IPS-15b (cell line): Measurements from ENCODE around the gene CYTH3.
"Not testable (repeated sequence)": the region's sequence is repeated elsewhere in the genome, so short reads cannot be mapped to it uniquely, and the experiment has no call there.

Experiments used
- H3K27me3 ChIP-seq: one replicate; pipeline ENCODE4 v1.6.1; 2013; ENCODE audit warnings: low read length; ENCODE audit not compliant: control insufficient read depth, insufficient read depth
- H3K36me3 ChIP-seq: one replicate; pipeline ENCODE4 v1.6.1; 2013; ENCODE audit warnings: low read length; ENCODE audit not compliant: control insufficient read depth, insufficient read depth
- H3K4me1 ChIP-seq: one replicate; pipeline ENCODE4 v1.6.1; 2013; ENCODE audit warnings: mild to moderate bottlenecking, low read length; ENCODE audit not compliant: control insufficient read depth, insufficient read depth
- H3K4me3 ChIP-seq: one replicate; pipeline ENCODE4 v1.5.1; 2013; ENCODE audit warnings: low read depth, low read length
- H3K9ac ChIP-seq: one replicate; pipeline ENCODE4 v1.6.1; 2013; ENCODE audit warnings: low read depth, mild to moderate bottlenecking, low read length
- H3K9me3 ChIP-seq: one replicate; pipeline ENCODE4 v1.6.1; 2013; ENCODE audit warnings: mild to moderate bottlenecking, low read length; ENCODE audit not compliant: control insufficient read depth, insufficient read depth

CYTH3 gene

DNA sequence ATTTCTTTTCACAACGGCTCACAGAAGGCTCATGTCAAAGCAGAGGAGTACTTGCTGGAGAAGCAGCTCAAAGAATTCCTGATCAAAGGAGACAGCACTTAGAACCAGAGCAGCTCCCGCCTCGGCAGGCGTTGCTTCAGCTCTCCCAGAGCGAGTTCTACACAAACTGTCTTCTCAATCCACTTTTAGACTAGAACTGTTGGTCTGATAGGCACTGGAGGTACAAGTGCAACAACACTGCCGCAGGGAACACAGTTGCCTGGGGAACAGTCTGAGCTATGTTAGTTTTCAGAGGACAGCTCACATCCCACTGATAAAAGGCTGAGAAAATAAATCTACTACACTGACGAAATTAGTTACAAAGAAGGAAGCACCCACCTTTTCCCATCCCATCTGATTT, 35.4 kb downstream of the CYTH3 start:
- no peaks in the 10 kb centered on the region for H3K4me1 ChIP-seq
- no peaks in the 10 kb centered on the region for H3K36me3 ChIP-seq
- H3K27me3 ChIP-seq, result no peaks in the 10 kb centered on the region
- H3K4me3 ChIP-seq, result no peak overlapping the region
- H3K9ac ChIP-seq, result no peak overlapping the region
- H3K9me3 ChIP-seq, result no peaks in the 10 kb centered on the region

DNA sequence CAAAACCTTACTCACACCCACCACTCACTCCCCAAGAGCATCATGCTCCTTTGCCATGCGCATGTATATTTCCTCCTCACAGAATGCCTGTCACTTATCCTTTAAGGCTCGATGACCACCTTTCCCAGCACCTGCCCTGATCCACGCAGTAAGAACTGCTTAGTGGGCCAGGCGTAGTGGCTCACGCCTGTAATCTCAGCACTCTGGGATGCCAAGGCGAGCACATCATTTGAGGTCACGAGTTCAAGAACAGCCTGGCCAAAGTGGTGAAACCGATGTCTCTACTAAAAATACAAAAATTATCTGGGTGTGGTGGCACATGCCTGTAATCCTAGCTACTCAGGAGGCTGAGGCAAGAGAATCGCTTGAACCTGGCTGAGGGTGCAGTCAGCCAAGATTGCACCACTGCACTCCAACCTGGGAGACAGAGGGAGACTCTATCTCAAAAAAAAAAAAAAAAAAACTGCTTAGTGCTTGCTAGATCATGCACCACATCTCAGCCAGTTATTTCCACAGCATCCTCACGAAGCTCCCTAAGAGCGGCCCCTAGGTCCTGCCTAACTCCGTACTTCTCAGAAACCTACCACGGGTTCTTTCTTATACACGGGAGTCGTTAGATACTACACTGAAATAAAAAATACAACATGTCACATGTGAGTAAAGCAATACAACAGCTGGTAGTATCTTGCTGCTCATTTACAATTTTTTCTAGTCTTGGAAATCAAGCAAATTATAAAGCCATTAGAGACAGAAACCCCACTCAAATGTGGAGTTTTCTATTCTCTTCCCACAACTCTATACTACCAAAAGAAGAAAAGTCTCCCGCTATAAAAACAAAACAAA, 37.2 kb downstream of the CYTH3 start:
- Histone ChIP-seq H3K9me3 (no peaks in the 10 kb centered on the region), H3K4me3 (no peak overlapping the region), H3K36me3 (no peaks in the 10 kb centered on the region), H3K4me1 (no peaks in the 10 kb centered on the region), H3K27me3 (no peaks in the 10 kb centered on the region), H3K9ac (no peak overlapping the region)

DNA sequence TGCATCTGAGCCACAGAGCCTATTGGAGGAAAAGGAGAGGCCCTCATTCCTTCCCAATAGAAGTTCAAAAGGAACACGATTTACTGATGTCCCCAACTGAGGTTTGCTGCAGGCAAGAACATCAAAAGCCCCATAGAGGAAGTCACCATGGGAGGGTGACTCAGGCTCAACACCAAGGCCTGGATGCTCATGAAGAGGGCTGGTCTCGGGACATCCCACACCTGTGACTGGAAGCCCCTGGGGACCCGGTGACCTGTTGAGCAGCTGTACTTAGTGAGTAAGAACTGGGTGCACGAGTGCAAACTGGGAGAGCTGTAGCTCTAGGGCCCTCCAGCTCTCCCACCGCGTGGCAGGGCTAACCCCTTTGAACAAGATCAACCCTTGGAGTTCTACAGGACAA, 38.0 kb downstream of the CYTH3 start:
- Histone ChIP-seq H3K4me1 (no peaks in the 10 kb centered on the region), H3K4me3 (no peak overlapping the region), H3K36me3 (no peaks in the 10 kb centered on the region)

DNA sequence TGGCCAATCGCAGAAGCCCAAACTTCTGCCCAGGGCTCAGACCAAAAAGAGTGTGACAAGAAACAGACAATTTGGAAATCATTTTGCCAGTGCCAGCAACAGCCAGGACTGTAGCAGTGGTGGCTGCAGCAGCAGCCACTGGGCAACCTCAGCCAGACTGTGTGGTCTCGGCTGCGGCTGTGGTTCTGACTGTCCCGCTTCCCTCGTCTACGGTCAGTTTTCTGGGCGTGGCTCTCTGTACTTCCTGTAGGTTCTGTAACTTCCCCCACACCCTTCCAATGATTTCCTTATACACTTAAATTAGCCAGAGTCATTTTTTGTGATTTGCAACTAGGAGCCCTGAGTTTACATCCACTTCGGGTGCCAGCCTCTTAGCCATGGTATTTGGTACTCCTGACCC, 39.9 kb downstream of the CYTH3 start:
- Histone ChIP-seq H3K27me3 (no peaks in the 10 kb centered on the region), H3K4me1 (peaks cover 8% of the 10 kb centered on the region), H3K4me3 (no peak overlapping the region), H3K9me3 (no peaks in the 10 kb centered on the region), H3K36me3 (no peaks in the 10 kb centered on the region), H3K9ac (no peak overlapping the region)

More for the DNA sequence above, 38.0 kb downstream of the CYTH3 start:
- Histone ChIP-seq H3K9ac (no peak overlapping the region), H3K9me3 (no peaks in the 10 kb centered on the region), H3K27me3 (no peaks in the 10 kb centered on the region)

DNA sequence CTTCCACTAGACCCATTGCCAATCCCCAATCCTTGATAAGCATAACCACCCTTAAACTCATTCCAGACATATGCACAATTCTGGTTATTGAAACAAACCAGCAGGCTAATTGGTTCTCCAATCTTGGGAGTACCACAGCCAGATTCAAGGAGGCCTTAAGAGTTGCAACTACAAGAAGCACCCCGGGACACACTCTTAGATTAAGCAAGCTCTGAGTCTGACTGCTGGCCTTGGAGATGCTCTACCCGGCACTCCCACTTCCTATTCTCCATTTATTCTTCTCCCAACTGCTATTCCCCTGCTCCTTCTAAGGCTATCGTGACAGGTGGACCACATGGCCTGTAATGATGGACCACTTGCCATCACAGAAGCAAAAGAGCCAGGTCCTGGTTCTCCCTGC, 40.3 kb downstream of the CYTH3 start:
- Histone ChIP-seq H3K36me3 (no peaks in the 10 kb centered on the region), H3K9ac (no peak overlapping the region), H3K27me3 (no peaks in the 10 kb centered on the region), H3K9me3 (no peaks in the 10 kb centered on the region), H3K4me3 (no peak overlapping the region), H3K4me1 (peaks cover 8% of the 10 kb centered on the region)

DNA sequence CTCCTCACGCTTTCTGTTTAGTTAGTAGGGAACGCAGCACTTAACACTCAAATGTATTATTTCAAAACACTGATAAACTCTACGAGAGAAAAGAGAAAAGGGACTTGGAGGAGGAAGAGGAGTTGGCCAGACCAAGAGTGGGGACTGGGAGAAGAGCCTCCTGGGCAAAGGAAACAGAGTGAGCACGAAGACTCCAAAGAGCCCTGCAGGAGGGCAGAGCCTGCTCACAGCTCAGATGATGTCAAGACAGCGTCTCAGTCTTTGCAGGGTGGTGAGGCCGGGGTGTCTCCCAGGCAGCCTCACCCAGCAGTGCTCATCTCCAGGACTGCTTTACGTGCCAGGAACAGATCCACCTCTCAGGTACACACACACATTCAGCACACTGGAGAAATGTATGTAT, 41.2 kb downstream of the CYTH3 start:
- Histone ChIP-seq H3K9me3 (no peaks in the 10 kb centered on the region), H3K27me3 (no peaks in the 10 kb centered on the region), H3K4me1 (peaks cover 8% of the 10 kb centered on the region), H3K9ac (no peak overlapping the region), H3K36me3 (no peaks in the 10 kb centered on the region), H3K4me3 (no peak overlapping the region)

DNA sequence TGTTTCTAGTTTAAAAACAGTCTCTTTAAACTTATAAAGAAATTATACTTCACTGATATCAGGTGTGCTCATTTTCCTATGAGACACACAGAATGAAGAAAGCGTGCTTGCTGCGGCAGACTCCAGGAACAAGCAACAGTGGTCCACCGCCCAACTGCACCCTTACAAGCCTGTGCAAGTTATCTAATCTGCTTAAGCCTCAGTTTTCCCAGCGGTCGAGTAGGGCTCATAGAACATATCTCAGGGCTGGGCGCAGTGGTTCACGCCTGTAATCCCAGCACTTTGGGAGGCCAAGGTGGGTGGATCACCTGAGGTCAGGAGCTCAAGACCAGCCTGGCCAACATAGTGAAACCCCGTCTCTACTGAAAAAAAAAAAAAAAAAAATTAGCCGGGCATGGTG, 43.1 kb downstream of the CYTH3 start:
- H3K9ac ChIP-seq, H3K4me1 ChIP-seq, H3K36me3 ChIP-seq, H3K4me3 ChIP-seq, H3K9me3 ChIP-seq, H3K27me3 ChIP-seq: not testable (repeated sequence)

DNA sequence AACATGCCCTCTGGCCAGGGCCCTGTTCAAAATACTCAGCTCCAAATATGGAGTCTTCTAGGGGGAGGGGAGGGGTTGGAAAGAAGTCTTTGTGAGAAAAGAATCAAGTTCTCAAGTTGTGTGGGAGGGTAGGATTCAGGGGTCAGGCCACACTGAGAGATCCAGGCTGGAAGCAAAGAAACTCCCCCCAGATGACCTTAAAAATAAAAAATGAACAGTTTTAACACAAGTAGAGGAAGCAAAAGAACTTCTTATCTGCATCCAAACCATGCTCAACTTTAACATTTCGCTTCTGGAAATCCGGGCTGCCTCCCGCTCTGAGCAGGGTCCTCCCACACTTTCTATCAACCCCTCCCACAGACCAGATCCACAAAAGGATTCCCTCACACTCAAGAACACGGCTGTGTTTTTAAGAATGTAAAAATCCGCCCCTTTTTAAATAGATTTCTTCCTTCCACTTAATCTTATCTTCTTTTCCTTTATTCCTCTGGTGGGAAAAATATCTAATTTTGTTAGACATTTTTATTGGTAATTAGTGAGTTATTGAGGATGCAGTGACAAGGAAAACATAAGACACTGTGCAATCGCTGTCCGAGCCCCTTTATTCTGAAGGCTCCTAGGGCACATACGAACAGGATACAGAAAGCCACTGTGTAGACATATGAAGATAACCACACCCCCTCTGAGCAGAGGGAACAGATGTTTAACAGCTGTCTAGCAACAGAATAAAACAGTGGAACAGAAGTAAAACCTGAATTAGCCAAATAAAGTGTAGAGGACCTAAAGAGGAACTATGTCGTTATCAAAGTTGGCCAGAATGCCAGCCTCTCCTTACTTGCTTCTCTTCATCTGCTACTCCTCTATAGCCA, 43.8 kb downstream of the CYTH3 start:
- Histone ChIP-seq H3K9me3 (no peaks in the 10 kb centered on the region), H3K36me3 (no peaks in the 10 kb centered on the region), H3K4me1 (peaks cover 8% of the 10 kb centered on the region), H3K27me3 (no peaks in the 10 kb centered on the region), H3K4me3 (no peak overlapping the region), H3K9ac (no peak overlapping the region)

DNA sequence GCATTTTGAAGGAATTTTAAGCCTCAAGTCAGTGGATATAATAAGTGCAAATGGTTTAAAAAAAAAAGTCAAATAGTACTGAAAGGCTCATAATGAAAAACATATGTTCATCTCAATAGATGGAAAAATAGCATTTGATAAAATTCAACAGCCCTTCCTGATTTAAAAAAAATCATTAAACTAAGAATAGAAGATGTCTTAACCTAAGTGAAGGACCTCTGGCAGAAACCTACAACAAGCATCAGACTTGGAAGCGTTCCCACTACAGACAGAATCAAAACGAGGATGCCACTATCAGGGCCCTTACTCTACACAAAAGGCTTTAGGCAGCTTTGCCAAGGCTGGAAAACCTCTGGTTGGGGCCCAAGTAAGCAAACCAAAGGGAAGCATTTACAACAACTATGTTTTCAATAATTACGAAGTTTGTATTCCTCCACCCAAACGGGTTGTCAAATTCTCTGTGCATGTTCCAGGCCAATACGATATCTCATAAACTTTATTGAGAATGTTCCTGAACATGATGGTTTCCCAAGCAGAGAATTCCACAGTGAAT, 45.1 kb downstream of the CYTH3 start:
- no peak overlapping the region for H3K4me3 ChIP-seq
- H3K4me1 ChIP-seq, result peaks cover 8% of the 10 kb centered on the region
- no peaks in the 10 kb centered on the region for H3K9me3 ChIP-seq
- H3K9ac ChIP-seq, result no peak overlapping the region
- no peaks in the 10 kb centered on the region for H3K36me3 ChIP-seq
- no peaks in the 10 kb centered on the region for H3K27me3 ChIP-seq

DNA sequence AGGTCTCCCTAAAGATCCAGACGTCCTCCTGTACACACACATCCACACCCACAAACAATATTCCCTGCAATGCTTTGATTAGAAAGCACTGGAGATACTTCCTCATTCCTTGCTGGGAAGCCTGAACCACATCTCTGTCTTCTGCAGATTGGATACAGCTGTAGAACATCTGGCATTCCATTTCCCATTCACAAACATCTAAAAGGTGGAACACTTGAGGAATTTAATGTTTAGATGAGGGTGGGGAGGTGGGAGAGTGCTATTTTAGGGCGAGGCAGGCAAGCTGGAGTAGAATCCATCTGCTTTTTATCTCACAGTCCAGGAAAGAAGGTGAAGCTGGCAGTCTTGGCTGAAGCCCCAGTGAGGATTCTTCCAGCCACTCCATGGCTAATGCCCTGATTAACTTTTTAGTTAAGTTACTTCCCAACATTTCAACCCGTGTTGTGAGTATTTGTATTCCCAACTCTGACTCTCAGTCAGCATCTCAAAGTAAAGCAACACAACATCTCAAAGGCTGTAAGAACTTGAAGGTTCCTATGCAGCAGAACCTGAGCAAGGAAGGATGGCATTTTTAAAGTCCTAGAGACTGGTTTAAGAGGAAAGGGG, 46.1 kb downstream of the CYTH3 start:
- Histone ChIP-seq H3K9me3 (no peaks in the 10 kb centered on the region), H3K9ac (no peak overlapping the region), H3K4me1 (peaks cover 8% of the 10 kb centered on the region), H3K36me3 (no peaks in the 10 kb centered on the region), H3K27me3 (no peaks in the 10 kb centered on the region), H3K4me3 (no peak overlapping the region)

DNA sequence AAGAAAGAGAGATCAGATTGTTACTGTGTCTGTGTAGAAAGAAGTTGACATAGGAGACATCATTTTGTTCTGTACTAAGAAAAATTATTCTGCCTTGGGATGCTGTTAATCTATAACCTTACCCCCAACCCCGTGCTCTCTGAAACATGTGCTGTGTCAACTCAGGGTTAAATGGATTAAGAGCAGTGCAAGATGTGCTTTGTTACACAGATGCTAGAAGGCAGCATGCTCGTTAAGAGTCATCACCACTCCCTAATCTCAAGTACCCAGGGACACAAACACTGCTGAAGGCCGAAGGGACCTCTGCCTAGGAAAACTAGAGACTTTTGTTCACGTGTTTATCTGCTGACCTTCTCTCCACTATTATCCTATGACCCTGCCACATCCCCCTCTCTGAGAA, 49.0 kb downstream of the CYTH3 start:
- H3K36me3 ChIP-seq, H3K27me3 ChIP-seq, H3K9me3 ChIP-seq, H3K4me1 ChIP-seq, H3K4me3 ChIP-seq, H3K9ac ChIP-seq: not testable (repeated sequence)
